Astrocyte of the hippocampus (primary cell): ENCODE results near the gene ZNF324B.
"Not testable (repeated sequence)": the region's sequence is repeated elsewhere in the genome, so short reads cannot be mapped to it uniquely, and the experiment has no call there.

Source experiments
- DNase-seq: peaks from one replicate; pipeline ENCODE4 v3.0.0; 2011; ENCODE audit warnings: low read depth, low spot score

ZNF324B gene

DNA sequence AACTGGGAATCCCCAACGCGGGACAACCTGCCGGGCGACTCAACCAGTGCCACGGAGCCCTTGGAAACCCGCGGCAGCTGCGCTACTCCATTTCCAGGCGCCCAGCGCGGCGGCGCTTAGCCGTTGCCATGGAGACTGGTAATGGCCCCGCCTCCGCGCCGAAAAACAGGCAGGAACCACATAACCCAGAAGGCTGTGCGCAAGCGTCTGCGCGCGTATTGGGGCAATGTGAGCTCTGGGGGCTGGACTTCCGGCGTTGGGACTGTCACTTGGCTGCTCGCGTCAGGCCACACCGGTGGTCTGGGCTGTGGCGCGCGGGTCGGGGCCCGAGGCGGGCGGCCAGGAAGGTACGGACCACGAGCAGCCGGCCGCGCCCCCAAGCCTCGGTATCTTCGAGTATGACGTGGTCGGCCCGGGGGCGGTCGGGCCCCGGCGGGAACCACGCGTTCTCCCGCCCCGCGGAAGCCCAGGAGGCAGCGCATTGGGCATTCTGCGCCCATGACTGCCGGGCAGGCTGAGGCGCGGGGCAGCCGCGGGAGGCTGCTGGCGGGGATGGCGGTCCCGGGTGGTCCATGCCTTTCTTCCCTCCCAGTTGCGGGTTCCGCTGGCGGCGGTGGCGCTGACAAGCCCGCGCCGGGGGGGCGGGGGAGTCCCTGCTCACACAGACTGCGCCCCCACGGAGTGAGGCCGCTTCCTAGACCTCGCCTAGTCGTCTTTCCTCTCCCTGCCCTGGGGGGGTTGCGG, at the start of gene ZNF324B:
ZNF324B (plus strand) TSS at position 265 of the 744 bp plus-strand sequence. CDS start 2,080 bp downstream, outside the sequence.
- peak; percentile 98 for DNase-seq

DNA sequence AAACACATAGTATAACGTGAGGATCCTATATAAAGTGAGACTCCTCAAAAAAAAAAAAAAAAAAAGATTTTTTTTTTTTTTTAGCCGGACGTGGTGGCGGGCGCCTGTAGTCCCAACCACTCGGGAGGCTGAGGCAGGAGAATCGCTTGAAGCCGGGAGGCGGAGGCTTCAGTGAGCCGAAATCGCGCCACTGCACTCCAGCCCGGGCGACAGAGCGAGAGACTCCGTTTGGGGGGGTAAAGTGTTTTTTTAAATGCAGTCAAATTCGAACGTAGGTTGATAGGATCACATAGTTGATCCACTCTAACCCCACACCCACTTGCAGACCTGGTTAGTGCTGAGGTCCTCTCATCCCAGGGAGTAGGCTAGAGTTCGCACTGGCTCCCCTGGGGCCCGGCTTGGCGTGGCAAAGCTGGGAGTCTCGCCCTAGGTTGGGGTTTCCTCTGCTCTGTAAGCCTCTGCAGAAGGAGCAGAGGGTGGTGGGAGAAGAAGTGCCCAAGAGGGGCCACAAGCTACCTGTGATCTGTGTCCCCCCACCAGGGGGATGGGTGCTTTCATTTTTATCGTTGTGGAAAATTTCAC, 49.5 kb upstream of the ZNF324B start:
- DNase-seq: no peak

DNA sequence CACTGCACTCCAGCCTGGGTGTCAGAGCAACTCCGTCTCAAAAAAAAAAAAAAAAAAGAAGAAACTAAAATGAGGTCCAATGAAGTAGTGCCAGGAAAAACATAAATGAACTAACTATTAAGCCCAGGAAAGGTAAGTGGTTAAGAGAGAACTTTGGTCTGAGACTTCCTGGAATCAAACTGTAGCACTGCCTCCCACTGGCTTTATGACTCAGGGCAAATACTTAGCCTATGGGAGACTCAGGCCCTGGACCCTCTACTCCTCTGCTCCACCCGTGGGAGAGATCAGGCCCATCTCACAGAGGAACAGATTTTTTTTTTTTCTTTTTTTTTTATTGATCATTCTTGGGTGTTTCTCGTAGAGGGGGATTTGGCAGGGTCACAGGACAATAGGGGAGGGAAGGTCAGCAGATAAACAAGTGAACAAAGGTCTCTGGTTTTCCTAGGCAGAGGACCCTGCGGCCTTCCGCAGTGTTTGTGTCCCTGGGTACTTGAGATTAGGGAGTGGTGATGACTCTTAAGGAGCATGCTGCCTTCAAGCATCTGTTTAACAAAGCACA, 47.4 kb upstream of the ZNF324B start:
- not testable (repeated sequence) for DNase-seq

DNA sequence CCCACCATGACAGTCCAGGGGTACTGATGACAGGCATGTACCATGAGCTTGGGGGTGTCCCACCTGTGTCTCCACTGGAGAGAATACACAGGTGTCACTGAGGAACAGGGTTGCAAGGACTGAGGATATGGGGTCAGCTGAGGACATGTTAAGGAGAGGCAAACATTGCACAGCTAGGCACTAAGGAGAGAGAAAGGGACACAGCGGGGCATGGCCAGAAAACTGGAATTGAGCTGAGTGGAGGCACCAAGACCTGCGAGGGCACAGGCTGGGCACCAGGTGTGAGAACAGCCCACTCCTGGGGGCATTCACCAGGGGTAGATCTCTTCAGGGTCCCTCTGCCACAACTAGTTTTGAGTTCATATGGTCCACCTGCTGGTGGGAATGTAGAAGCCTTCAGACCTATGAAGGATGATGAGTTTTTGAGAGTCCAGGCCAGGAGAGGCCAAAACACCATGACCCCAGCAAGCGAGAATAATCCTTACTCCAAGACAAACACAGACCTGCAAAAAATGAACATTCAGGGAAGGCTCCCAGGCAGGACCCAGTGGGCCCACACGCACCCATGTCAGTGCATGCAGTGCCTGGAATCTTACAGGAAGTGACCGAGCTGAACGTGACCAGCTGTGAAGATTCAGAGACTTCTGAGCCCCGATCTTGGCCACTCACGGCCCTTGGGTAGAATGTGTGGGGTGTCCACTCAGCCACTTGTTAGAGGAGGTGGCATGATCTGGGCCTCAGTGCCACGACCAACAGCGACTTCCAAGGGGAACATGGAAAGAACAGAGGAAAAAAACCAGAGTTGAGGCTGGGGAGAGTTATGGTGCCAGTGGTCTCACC, 44.4 kb upstream of the ZNF324B start:
- no peak for DNase-seq

DNA sequence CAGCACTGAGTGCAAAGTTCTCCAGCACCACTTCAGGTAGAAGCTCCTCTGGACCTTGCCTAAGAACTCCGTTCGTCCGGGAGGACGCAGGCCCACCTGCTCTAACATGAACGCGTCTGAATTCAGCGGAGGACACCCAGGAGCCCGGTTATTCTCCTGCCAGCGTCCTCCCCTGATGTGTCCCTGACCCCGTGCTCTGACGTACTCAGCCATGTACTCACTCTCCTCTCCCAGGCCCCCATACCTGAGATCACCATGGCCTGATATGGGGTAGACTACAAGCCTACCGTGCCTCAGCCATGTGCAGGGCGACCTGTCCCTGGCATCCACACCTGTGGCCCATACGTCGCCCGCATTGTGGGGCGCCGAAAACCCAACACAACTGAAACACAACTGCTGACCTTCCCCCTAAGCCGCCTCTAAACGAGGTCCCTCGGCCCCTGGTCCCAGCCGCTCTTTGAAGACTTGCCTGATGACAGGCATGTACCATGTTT, 43.7 kb upstream of the ZNF324B start:
- no peak for DNase-seq

DNA sequence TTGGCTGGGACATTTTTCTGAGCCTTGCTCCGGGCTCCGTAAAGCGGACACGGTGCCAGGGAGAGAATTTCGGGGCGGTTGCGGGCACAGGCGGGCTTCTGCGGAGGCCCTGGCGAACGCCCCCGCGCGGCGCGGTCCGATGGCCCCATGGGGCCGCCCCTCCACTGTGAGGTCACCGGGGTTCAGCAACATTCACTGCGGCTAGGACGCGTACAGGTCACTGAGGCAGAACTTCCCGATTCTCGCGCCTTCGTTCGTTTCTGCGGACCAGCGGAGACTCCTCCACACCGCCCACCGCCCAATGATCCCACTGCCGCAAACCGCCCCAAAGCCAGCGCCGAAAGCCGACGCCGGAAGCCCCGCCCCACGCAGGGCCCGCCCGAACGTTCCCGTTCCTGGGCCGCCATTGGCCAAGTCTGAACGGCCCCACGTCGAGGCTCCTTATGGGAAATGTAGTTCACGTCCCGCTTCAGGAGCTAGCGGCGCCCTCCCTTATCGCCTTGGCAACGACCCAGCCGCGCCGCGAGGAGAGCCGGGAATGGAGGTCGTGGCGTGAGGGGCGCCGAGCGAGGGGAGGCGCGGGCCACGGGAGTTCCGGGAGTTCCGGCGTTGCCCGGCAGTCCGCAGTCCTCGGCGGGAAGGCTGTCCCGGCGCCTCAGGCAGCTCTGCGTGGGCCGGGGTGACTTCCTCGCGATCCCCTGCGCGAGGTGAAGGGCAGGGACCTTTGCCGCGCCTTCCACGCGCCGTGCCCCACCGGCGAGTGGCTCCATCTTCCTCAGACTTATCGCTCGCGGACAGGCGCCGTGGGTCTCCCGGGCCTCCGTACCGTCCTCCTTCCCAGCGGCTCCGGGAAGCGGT, 43.0 kb upstream of the ZNF324B start, which contains the start of gene ZNF584:
ZNF584 (plus strand) TSS at position 498 of the 858 bp plus-strand sequence. CDS start 499 bp downstream, outside the sequence.
- peak; percentile 97 for DNase-seq

DNA sequence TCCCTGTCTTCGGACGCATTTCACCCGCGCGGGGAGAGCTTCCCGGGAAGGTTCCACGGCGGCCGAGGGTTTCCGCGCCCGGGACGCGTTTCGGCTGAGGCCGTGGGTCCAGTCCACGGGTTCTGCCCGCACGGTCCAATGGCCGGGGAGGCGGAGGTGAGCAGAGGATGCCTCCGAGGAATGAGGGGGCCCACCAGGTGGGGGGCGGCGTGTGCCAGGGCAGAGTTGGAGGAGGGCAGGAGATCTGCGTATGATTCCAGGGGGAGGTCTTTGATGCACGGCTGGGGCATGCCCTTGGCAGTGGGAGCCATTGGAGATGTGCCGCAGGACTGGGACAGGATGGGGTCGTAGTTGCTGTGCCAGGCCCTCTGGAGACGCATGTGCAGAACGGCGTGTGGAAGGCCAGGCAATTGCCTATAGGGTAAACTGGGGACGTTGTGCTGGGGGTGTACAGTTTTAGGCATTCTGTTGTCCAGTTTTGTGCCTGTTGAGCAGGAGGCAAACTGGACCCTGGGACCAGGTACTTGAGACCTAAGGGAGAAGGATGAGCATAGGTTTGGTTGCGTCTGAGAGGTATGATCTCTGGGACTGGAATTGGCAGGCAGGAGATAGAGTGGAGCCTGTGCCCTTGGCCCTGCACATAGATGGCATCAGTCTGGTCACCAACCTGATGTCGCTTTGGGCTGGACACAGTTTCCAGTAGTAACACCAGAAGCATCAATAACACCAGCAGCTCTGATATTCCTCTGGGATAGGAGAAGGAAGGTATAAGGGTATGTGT, 42.2 kb upstream of the ZNF324B start:
- peak; percentile 49 for DNase-seq

DNA sequence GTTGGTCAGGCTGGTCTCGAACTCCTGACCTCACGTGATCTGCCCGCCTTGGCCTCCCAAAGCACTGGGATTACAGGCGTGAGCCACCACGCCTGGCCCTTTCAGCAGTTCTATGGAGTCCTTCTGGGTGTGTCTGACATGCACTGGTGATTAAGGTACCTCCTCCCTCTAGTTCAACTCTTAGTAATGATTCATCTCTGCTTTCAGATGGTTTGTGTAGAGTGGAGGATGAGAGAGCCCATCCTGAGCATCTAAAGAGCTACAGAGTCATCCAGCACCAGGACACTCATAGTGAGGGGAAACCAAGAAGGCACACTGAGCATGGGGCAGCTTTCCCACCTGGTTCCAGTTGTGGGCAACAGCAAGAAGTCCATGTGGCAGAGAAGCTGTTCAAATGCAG, 34.8 kb upstream of the ZNF324B start:
- DNase-seq: no peak

DNA sequence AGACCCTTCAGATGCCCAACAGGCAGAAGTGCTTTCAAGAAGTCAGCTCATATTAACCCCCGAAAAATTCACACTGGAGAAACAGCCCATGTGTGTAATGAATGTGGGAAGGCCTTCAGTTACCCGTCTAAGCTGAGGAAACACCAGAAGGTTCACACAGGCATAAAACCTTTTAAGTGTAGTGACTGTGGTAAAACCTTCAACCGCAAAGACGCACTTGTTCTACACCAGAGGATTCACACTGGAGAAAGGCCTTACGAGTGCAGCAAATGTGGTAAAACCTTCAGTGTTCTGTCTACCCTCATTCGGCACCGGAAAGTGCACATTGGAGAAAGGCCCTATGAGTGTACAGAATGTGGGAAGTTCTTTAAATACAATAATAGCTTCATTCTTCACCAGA, 34.4 kb upstream of the ZNF324B start:
- DNase-seq: no peak

DNA sequence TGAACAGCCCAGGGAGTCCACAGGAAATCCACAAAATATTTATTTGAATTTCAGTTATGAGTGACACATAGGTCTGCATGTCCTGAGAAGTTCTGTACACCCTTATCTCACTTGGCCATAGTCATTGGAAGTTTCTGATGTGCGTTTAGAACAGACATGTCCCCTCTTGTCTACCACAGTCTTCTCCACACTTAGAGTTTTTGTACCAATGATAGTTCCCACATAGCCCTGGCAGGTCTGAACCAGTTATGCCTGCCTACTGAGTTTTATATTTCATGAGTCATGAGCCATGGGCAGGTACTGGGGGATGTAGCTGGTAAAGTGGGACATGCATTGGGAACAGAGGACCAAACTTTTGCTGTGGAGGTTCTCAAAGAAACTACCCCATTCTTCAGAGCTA, 22.8 kb upstream of the ZNF324B start:
- DNase-seq: no peak

DNA sequence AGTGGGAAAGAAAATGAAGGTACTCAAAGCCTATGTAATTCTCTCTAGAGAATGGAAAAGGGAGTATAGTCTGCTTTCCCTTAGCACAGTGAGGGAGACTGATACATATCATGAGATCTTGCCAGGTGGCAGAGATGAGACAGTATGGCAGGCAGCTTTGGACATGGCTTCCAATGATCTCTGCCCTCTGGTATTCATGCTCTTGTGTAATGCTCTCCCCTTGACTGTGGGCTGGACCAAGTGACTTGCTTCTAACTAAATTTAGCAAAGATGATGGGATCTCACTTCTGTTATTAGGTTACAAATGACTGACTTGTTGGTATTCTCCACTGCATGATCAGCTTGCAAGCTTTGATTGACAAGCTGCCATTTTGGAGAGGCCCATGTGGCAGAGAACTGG, 21.7 kb upstream of the ZNF324B start:
- no peak for DNase-seq

DNA sequence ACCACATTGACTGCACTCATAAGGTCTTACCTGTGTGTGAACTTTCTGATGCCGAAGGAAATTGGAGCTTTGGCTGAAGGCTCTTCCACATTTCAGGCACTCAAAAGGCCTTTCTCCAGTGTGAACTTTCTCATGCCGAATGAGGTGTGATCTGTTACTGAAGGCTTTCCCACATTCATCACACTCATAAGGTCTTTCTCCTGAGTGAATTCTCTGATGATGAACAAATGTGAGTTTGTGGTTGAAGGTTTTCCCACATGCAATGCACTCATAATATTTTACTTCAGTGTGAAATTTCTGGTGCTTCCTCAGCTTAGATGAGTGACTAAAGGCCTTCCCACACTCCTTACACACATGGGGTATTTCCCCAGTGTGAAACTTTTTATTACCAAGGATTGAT, 17.2 kb upstream of the ZNF324B start:
- DNase-seq: no peak

DNA sequence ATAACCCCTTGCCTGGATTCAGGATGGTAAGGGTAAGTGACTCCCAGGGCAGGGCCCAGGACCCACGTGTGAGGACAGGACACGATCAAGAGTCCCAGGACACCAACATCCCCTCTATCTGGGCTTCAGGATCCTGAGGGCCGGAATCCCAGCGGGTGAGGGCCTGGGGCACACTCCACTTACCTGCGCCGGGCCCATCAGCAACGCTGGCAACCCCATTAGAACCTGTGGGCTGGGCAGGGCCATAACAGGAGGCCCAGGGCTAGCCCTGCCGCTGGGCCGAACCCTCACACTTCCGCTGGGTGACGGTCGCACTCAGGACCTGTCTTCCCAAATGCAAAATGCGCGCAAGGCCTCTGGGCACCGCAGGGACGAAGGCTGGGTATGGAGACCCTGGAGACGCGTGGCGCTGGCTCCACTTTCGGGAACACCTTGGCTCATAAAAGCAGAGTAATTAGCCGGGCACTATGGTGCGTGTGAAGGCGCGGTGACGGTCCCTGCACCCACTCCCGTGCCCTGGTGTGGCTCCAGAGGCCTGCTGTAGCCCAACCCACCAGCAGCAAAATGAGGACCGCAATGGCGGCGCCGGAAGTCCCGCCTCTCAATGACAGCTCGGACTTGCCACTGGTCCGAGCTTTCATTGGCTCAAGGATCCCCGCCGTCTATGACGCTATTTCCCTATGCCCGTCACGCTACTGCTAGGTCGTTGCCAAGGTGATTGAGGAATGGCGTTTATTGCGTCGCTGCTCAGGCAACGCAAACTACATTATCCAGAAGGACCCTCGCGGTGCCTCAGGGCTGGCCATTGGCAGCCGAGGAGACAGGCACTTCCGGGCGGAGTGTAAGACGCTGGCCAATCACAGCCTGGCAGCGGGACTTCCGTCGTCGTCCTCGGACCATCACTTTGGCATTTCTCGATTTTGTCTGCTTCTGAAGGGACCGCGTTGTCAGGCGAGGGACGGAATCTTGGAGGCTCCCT, 11.6 kb upstream of the ZNF324B start, which contains the start of gene ZNF132:
ZNF132 (minus strand) TSS at position 578 of the 979 bp plus-strand sequence; CDS start at position 246, 332 bp downstream.
- peak; percentile 100 for DNase-seq

DNA sequence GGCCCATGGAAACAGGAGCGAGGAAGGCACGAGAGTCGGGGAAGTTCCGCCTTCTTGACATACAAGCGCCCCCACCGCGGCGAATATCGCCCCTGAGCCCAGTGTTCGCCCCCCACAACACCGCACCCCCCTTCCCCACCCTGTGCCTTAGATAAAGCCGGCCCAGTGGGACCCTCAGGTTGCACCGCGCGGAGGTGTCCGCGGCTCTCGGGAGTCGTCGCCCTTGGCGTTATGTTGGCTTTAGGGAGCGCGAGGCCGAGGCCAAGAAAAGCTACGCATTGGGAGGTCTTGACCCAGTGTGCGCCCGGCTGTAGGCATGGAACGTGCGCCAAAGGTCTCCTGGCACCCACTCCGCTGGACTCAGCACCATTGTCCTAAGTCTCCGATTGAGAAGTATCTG, 10.9 kb upstream of the ZNF324B start:
- DNase-seq: no peak

DNA sequence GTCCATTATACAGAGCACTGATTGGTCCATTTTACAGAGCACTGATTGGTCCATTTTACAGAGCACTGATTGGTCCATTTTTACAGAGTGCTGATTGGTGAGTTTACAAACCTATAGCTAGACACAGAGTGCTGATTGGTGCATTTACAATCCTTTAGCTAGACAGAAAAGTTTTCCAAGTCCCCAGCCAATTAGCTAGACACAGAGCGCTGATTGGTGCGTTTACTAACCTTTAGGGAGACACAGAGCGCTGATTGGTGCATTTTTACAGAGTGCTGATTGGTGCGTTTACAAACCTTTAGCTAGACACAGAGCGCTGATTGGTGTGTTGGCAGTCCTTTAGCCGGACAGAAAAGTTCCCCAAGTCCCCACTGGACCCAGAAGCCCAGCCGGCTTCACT, 8.4 kb upstream of the ZNF324B start:
- DNase-seq: not testable (repeated sequence)

DNA sequence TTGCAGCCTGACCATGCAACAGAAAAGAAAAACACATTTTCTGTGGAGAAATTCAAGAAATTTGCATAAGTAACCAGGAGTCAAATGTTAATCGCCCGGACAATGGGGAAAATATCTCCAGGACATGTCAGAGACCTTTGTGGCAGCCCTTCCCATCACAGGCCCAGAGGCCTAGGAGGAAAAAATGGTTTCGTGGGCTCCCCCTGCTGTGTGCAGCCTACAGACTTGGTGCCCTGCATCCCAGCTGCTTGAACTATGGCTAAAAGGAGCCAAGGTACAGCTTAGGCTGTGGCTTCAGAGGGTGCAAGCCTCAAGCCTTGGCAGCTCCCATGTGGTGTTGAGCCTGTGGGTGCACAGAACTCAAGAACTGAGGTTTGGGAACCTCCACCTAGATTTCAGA, 2.6 kb upstream of the ZNF324B start:
- not testable (repeated sequence) for DNase-seq

DNA sequence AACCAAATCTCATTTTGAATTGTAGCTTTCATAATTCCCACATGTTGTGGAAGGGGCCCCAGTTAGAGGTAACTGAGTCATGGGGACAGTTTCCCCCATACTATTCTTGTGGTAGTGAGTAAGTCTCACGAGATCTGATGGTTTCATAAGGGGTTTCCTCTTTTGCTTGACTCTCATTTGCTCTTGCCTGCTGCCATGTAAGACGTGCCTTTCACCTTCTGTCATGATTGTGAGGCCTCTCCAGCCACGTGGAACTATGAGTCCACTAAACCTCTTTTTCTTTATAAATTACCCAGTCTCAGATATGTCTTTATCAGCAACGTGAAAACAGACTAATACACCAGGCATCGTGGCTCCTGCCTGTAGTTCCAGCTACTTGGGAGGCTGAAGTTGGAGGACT, 1.4 kb upstream of the ZNF324B start:
- DNase-seq: not testable (repeated sequence)

DNA sequence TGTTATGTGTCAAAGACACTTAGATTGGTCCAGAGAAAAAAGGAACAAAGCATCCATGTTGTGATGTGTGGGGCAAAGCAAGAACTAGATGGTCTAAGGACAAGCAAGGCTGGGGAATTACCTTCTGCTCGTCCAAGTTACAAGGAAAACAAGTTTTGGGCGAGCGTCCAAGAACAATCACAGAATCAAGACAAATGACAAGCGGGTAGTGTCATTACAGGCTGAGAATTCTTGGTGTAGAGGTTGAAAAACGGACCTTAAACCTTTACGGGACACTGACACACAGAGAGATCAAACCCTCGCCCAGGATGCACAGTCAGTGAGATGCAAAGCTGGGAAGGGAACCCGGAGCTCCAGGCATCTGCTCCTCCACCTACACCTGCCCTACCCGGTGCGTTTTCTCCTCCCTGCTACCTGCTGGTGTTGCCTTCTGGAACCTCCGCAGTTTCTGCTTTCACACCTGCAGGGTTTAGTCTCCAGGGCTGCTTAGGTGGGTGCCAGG, 515 bp upstream of the ZNF324B start:
- peak; percentile 18 for DNase-seq

DNA sequence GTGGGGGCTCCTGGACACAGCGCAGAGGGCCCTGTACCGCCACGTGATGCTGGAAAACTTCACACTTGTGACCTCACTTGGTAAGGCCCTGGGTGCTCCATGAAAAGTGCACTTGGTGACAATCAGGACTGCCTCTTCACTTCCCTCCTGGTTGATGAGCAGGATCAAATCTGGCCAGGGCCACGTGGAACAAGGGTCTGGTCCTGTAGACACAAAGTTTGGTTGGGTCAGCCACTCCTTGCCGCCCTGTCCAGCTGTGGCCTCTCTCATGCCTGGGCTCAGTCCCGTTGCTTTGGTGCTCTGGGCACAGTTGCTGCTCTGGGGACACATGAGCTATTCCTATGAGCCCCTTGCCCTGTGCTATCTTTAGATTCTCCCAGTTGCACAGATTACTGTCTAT, 2.3 kb downstream of the ZNF324B start:
- no peak for DNase-seq
